ENCODE results near the gene KDM4B.
A peak's percentile ranks its signal among the peaks of the same experiment; 100 is the strongest.
"Not testable (repeated sequence)": the region's sequence is repeated elsewhere in the genome, so short reads cannot be mapped to it uniquely, and the experiment has no call there.

The KDM4B gene

DNA sequence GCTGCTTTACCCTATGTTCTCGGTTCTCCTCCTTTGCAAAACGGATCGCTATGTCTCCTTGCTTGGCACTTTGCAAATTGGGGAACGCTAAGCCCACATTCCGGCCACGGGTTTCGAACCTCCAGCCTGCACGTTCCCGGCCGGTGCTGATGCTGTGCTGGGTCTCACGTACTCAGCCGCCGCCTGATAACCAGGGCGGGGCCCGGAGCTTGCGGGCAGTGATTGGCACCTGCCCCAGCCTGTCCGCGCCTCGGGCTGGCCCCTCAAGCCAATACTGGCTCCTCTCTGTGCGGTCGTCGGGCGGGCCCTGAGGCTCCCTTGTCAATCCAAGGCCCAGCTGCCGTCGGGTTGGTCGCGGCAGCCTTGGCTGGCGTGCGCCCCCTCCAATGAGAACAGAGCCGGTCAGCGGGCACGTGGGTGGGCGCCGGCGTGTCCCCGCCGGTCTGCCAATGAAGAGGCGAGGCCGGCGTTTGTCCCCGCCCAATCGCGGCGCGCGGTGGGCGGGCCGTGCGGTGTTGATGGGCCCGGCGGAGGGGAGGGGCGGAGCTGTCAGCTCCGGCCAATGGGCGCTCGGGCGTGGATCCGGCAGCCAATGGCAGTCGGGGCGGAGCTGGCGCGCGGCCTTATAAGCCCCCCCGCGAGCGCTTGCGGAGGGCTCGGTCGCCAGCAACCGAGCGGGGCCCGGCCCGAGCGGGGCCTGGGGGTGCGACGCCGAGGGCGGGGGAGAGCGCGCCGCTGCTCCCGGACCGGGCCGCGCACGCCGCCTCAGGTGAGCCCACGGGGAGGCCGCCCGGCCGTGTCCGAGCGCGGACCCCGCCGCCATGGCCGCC is at the start of gene KDM4B:
TSS of gene KDM4B (plus strand) at position 652 of the 830 bp plus-strand sequence. CDS start 63,778 bp downstream, outside the sequence.
- peak; percentile 99 for DNase-seq

GRCh38 chr19:4922530-4923275 is 46.2 kb upstream of the KDM4B start:
- no peak for DNase-seq

- no peak for DNase-seq
Measured at GRCh38 chr19:4923276-4923747, 45.6 kb upstream of the KDM4B start.

DNA sequence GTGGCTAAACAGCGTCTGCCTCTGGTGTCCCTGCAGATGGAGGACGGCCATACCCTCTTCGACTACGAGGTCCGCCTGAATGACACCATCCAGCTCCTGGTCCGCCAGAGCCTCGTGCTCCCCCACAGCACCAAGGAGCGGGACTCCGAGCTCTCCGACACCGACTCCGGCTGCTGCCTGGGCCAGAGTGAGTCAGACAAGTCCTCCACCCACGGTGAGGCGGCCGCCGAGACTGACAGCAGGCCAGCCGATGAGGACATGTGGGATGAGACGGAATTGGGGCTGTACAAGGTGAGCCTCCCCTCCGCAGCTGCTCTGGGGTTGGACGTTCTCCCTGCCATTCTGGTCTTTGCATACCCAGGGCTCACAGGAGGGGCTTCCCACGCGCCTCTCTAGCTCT is 39.7 kb upstream of the KDM4B start:
- DNase-seq: no peak

GRCh38 chr19:4930664-4931063 is 38.2 kb upstream of the KDM4B start:
- no peak for DNase-seq

DNA sequence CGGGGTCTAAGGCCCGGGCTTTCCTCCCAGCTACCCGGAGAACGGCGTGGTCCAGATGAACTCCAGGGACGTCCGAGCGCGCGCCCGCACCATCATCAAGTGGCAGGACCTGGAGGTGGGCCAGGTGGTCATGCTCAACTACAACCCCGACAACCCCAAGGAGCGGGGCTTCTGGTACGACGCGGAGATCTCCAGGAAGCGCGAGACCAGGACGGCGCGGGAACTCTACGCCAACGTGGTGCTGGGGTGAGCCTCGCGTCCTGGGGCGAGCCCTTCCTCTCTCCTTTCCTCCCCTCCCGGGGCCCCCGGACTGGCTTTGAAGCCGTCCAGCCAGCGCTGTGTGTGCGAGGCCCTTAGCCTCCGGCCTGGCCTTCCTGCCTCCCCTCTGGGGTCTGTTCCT is 36.2 kb upstream of the KDM4B start:
- no peak for DNase-seq

DNA sequence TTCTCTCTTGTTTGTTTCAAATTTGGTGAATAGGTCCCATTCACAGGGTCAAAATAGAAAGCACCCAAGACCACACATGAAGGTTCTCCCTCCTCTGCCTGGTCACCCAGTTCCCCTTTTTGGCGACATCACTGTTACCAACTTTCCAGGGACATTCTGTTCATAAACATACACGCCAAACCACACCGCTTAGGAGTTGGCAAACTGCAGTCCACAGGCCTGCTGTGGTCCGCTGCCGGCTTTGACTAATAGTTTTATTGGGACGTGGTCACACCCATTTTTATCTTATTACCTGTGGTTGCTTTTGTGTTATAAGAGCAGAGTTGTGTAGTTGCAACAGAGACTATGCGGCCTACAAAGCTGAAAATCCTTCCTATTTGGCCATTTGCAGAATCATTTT is 35.4 kb upstream of the KDM4B start:
- DNase-seq: no peak

DNA sequence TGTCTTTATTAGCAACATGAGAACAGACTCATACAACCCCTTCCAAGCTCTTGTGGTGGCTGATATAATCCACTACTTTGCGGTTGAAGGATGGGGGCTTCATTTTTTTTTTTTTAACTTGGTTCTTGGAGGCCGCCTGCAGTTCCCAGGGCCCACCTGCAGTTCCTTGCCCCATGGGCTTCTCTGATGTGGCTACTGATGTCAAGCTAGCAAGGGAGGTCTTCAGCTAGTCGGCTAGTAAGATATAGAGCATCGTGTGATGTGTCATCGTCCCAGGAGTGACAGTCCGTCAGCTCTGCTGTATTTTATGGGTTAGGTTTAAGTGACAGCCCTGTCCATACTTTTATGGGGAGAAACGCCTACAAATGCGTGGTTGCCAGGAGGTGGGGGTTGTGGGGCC is 33.5 kb upstream of the KDM4B start:
- DNase-seq: no peak

DNA sequence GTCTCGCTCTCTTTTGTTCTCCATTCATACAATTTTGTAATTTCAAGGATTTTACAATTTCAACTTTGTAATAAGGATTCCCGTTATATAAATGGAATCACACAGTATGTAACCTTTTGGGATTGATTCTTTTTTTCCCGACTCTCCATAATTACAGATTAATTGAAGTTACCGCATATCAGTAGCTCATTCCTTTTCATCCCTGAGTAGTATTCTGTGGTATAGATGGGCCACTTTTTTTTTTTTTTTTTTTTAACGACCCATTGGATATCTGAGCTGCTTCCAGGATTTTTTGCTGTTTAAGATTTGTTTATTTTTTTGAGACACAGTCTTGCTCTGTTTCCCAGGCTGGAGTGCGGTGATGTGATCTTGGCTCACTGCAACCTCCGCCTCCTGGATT is 31.9 kb upstream of the KDM4B start:
- no peak for DNase-seq

DNA sequence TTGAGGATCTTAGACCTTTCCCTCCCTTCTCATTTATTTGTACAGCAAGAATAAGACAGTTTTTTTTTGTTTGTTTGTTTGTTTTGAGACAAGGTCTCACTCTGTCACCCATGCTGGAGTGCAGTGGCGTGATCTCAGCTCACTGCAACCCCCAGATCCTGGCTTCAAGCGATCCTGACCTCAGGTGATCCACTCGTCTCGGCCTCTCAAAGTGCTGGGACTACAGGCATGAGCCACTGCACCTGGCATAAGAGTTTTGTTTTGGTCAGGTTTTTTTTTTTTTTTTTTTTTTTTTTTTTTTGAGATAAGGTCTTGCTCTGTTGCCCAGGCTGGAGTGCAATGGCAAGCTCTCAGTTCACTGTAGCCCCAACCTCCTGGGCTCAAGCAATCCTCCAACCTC is 30.5 kb upstream of the KDM4B start:
- DNase-seq: not testable (repeated sequence)

GRCh38 chr19:4939466-4939865 is 29.4 kb upstream of the KDM4B start:
- DNase-seq: no peak

GRCh38 chr19:4941638-4942169 is 27.2 kb upstream of the KDM4B start:
- DNase-seq: not testable (repeated sequence)

- not testable (repeated sequence) for DNase-seq
Measured at GRCh38 chr19:4950650-4951049, 18.3 kb upstream of the KDM4B start.

- DNase-seq: no peak
Measured at GRCh38 chr19:4951656-4952055, 17.3 kb upstream of the KDM4B start.

GRCh38 chr19:4952945-4953344 is 16.0 kb upstream of the KDM4B start:
- no peak for DNase-seq

DNA sequence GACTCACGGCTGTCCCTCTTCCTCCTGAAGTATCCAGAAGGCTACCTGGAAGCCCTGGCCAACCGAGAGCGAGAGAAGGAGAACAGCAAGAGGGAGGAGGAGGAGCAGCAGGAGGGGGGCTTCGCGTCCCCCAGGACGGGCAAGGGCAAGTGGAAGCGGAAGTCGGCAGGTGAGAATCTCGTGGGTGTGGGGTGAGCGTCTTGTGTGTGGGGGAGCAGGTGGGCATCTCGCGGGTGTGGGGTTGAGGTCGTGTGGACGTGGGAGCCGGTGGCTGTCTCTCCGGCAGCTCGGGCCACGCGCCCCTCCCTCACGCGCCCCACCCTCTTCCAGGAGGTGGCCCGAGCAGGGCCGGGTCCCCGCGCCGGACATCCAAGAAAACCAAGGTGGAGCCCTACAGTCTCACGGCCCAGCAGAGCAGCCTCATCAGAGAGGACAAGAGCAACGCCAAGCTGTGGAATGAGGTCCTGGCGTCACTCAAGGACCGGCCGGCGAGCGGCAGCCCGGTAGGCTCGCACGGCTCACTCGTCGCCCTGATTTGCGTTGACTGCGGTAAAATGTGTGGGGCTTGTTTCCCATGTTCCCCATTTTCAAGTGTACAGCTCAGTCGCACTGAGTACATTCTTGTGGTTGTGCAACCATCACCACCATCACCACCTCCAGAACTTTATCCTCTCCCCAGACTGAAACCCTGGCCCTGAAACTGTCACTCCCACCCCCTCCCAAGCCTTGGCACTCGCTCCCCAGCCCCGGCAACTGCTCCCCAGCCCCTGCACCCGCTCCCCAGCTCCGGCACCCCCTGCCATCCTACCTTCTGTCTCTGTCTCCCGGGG is 14.4 kb upstream of the KDM4B start:
- DNase-seq: not testable (repeated sequence)

GRCh38 chr19:4955274-4955673 is 13.6 kb upstream of the KDM4B start:
- no peak for DNase-seq

DNA sequence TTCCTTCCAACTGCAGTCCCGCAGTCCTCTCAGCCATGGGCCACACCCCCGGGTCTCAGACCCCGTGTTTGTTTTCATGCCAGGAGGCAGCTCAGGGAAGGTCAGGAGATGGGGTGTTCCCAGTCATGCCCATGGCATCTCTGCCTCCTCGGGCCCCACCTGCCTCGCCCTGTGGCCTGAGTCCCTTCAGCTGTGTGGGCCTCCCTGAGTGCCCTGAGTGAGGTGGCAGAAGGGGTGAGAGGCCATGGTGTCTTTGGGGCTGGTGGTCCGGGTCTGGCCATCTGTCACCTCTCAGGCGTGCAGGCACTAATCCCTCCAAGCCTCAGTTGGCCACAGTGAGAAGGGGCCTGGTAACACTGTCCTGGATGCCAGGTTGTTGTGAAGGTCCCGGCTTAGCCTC is 10.9 kb upstream of the KDM4B start:
- no peak for DNase-seq

DNA sequence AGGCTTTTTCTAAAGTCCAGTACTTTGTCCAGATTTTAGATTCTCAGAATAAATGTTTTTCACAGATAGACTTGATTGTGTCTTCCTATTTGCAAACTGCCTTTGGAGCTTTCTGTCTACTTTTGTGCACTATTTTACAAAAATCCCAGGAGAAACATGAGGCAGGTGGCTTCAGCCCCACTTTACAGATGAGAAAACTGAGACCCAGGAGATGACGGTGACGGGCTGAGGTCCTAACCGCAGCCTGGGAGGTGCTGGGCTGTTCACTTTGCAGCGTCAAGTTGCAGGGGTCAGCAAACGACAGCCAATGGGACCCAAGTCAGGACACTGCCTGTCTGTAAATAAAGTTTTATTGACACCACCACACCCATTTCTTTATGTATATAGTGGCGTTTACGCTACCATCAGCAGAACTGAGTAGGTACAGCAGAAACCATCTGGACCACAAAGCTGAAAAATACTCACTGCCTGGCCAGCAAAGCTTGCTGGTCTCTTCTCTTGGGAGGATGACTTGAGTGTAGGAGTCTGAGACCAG is 6.8 kb upstream of the KDM4B start:
- DNase-seq: no peak

GRCh38 chr19:4965061-4965460 is 3.9 kb upstream of the KDM4B start:
- no peak for DNase-seq

- DNase-seq: no peak
Measured at GRCh38 chr19:4966591-4966990, 2.3 kb upstream of the KDM4B start.

DNA sequence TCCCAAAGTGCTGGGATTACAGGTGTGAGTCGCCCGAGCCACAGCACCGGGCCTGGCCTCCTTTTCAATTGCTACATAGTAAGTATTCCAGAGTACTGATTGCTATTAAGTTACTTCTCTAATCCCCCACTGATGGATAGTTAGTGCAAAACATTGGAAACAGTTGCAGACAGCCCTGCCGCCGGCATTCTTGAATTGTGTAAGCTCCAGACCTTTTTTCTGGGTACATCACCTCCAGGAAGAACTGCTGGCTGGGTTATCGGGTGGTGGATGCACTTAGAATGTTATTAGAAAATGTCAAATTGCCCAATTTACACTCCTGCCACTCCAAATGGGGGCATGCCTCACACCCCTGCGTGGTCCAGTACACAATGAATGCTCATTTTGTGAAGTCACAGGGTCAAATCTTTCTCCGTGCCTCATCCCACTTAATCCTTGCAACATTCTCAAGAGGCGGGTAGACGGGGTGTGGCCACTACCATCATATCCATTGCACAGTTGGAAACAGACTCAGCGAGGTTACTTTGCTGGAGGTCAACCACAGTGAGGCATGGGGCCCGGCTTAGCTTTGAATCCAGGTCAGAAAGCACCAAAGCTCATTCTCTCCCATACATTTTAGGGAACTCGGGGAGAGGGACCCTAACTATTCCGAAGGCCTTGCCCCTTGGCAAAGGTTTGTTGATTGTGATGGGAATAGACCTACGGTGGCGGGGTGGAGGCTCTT is 1.0 kb upstream of the KDM4B start:
- no peak for DNase-seq

All from activated CD8-positive, alpha-beta memory T cell treated with anti-CD3 and anti-CD28 coated beads, Interleukin-2, amount 50 U/mL, for 4 hours (primary cell).